ENCODE data around the gene ATF6.

GRCh38 chr1:162013289-162013688 lies 247.2 kb downstream of the ATF6 start:
- no peak for TF ChIP-seq POLR2AphosphoS5 (IDR thresholded peaks at IDR 0.05; ENCODE audit: low read depth, low read length)
- TF ChIP-seq SPI1 (IDR thresholded peaks at IDR 0.05; ENCODE audit: low read depth, low read length), result no peak
- no peak for TF ChIP-seq POLR2A (IDR thresholded peaks at IDR 0.05; ENCODE audit: low read depth, low read length)
- no peak for TF ChIP-seq TAF1 (IDR thresholded peaks at IDR 0.05; ENCODE audit: low read depth, low read length)
- TF ChIP-seq PAX5 (IDR thresholded peaks at IDR 0.05; ENCODE audit: insufficient read depth, low read length, severe bottlenecking), result no peak
- no peak for TF ChIP-seq POU2F2 (IDR thresholded peaks at IDR 0.05; ENCODE audit: low read depth, low read length)

Data from GM12891 (cell line).